HG03565 (cell line): ENCODE data around the gene TNFRSF25.
"Not testable (repeated sequence)": the region's sequence is repeated elsewhere in the genome, so short reads cannot be mapped to it uniquely, and the experiment has no call there.

Experiments used
- ATAC-seq: cut with Tn5 transposase; IDR thresholded peaks from one replicate; pipeline ENCODE4 v1.9.1; 2021; ENCODE audit warnings: mild to moderate bottlenecking, moderate library complexity; ENCODE audit not compliant: unreplicated experiment

Gene TNFRSF25

GRCh38 chr1:6437012-6437700 lies 28.8 kb downstream of the TNFRSF25 start:
- not testable (repeated sequence) for ATAC-seq

GRCh38 chr1:6436277-6436676 lies 29.7 kb downstream of the TNFRSF25 start:
- ATAC-seq: not testable (repeated sequence)

- ATAC-seq: no peak
These were observed 30.4 kb downstream of the TNFRSF25 start for GRCh38 chr1:6435547-6435946.

GRCh38 chr1:6435129-6435528 lies 30.8 kb downstream of the TNFRSF25 start:
- ATAC-seq: no peak

GRCh38 chr1:6434186-6434585 lies 31.8 kb downstream of the TNFRSF25 start:
- no peak for ATAC-seq

- ATAC-seq: not testable (repeated sequence)
These were observed 34.1 kb downstream of the TNFRSF25 start for GRCh38 chr1:6431645-6432579.

GRCh38 chr1:6429660-6430411 lies 36.1 kb downstream of the TNFRSF25 start:
- ATAC-seq: not testable (repeated sequence)

- not testable (repeated sequence) for ATAC-seq
These were observed 37.5 kb downstream of the TNFRSF25 start for GRCh38 chr1:6428453-6428852.

GRCh38 chr1:6427441-6428390 lies 38.3 kb downstream of the TNFRSF25 start:
- ATAC-seq: no peak

- ATAC-seq: no peak
These were observed 39.0 kb downstream of the TNFRSF25 start for GRCh38 chr1:6426972-6427350.

- ATAC-seq: no peak
These were observed 39.5 kb downstream of the TNFRSF25 start for GRCh38 chr1:6426277-6426971.

- no peak for ATAC-seq
These were observed 40.3 kb downstream of the TNFRSF25 start for GRCh38 chr1:6425658-6426057.

GRCh38 chr1:6424619-6425593 lies 41.1 kb downstream of the TNFRSF25 start, which contains the start of gene ESPN:
ESPN (plus strand) TSS chr1:6424776; CDS start chr1:6424956, 180 bp downstream.
- no peak for ATAC-seq

GRCh38 chr1:6424000-6424565 lies 41.9 kb downstream of the TNFRSF25 start:
- ATAC-seq: no peak

- no peak for ATAC-seq
These were observed 42.5 kb downstream of the TNFRSF25 start for GRCh38 chr1:6423321-6423999.

GRCh38 chr1:6421266-6421665 lies 44.7 kb downstream of the TNFRSF25 start:
- no peak for ATAC-seq

- ATAC-seq: no peak
These were observed 45.4 kb downstream of the TNFRSF25 start for GRCh38 chr1:6420454-6421042.
